ENCODE results near the gene CCDC12.

Gene CCDC12

DNA sequence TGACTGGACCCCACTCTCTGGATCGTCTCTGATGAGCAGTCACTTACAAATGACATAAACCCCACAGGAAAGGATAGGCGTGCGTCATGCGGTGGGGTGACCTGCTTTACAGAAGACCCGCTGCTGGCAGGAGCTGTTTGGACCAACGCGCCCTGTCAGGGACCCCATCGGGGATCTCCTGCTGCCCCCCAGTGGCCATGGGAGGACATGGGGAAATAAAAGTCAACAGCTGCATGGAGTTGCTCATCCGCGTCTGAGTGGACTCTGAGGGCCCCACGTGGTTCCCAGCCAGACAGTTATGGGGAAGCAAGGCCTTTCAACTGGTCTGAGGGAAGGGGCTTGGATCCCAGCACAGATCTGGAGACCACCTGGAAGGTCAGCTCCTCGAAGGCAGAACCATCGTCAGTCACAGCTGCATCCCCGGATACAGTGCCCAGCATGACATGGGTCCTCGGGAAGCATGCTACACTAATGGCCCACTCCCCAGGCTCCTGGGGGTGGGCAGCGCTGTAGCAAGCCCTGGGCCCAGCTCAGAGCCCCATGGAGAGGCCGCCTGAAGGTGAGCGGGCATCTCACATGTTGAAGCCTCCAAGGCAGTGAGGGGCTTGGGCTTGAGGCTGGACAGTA, 66.9 kb downstream of the CCDC12 start:
- Histone ChIP-seq H3K27me3 (ENCODE audit: control insufficient read depth in 1 of 2, insufficient read depth in 2 of 2, low read length in 2 of 2) (peaks cover 0 to 6% of the 10 kb centered on the region in 2 donors), H3K9me3 (ENCODE audit: control insufficient read depth in 2 of 2, low read length in 2 of 2) (no peaks in the 10 kb centered on the region), H3K27ac (ENCODE audit: low read length) (no peak overlapping the region), H3K4me3 (ENCODE audit: low read length in 2 of 2) (peak overlapping the region; percentile 42 to 54), H3K9ac (ENCODE audit: low read length in 2 of 2) (peak overlapping the region in 1 of 2 donors; percentile 42), H3K36me3 (ENCODE audit: control insufficient read depth in 2 of 2, insufficient read depth in 2 of 2, low read length in 2 of 2) (no peaks in the 10 kb centered on the region), H3K4me1 (ENCODE audit: control insufficient read depth, insufficient read depth, low read length) (peaks cover 24% of the 10 kb centered on the region)

DNA sequence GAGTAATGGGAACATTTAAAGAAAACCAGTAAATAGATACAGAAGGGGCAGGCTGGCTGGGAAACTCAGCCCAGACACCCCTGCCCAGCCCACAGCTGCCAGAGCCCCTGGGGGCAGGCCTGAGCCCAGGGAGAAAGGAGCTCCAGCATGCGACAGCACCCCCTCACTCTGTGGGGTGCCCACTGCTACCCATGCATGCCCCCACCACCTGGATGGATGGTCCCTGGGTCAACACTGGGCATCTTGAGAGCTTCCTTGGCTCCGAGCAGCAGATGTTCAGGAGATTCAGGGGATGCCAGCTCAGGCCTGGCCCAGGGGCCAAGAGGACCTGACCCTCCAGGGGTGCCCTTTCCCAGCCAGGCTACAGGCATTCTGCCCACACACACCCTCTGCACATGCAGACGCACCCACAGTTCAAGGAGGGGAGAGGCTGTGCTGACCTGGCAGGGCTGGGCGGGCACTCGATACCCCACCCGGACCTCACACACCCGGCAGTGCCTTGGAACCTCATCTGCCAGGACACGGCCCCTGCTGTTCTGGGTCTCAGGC, 67.5 kb downstream of the CCDC12 start:
- peaks cover 23% of the 10 kb centered on the region for H3K4me1 ChIP-seq (ENCODE audit: control insufficient read depth, insufficient read depth, low read length)
- H3K36me3 ChIP-seq (ENCODE audit: control insufficient read depth in 2 of 2, insufficient read depth in 2 of 2, low read length in 2 of 2) = no peaks in the 10 kb centered on the region
- peaks cover 0 to 7% of the 10 kb centered on the region in 2 donors for H3K27me3 ChIP-seq (ENCODE audit: control insufficient read depth in 1 of 2, insufficient read depth in 2 of 2, low read length in 2 of 2)
- peak overlapping the region in 1 of 2 donors; percentile 29 for H3K9ac ChIP-seq (ENCODE audit: low read length in 2 of 2)
- H3K4me3 ChIP-seq (ENCODE audit: low read length in 2 of 2) = peak overlapping the region; percentile 42 to 54
- no peak overlapping the region for H3K27ac ChIP-seq (ENCODE audit: low read length)
- no peaks in the 10 kb centered on the region for H3K9me3 ChIP-seq (ENCODE audit: control insufficient read depth in 2 of 2, low read length in 2 of 2)

DNA sequence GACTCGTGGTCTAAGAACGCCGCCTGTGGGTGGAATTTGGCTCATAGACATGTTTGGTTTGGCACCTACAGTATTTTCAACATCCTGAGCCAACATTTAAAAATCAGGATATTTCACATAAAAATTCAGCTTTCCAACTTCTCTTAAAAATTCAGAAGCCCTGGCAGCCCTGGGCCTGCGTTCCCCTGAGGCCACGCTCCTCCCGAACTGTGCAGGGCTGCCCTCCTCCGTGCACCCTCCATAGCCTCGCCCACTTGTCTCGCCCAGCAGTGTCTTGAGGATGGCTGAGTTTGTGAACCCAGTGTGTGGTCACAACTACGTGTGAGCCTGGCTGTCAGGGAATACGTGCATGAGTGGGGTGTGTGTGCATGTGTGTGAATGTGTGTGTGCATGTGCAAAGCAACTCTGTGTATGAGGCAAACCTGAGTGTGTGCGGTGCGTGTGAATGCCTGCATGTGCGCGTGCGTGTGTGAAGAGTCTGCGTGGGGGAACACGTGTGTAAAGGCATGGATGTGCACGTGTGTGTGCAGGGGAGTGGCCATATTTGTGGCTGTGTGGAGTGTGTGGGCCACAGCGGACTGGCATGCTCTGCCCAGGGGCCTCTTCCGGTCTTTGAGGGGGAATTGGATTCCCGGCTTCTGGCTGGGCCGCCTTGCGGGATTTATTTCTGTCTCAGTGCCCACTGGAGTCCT, 68.1 kb downstream of the CCDC12 start:
- H3K9me3 ChIP-seq (ENCODE audit: control insufficient read depth in 2 of 2, low read length in 2 of 2) = no peaks in the 10 kb centered on the region
- H3K4me3 ChIP-seq (ENCODE audit: low read length in 2 of 2) = no peak overlapping the region
- H3K9ac ChIP-seq (ENCODE audit: low read length in 2 of 2) = no peak overlapping the region
- H3K27me3 ChIP-seq (ENCODE audit: control insufficient read depth in 1 of 2, insufficient read depth in 2 of 2, low read length in 2 of 2) = peaks cover 0 to 7% of the 10 kb centered on the region in 2 donors
- H3K36me3 ChIP-seq (ENCODE audit: control insufficient read depth in 2 of 2, insufficient read depth in 2 of 2, low read length in 2 of 2) = no peaks in the 10 kb centered on the region
- no peak overlapping the region for H3K27ac ChIP-seq (ENCODE audit: low read length)
- peaks cover 17% of the 10 kb centered on the region for H3K4me1 ChIP-seq (ENCODE audit: control insufficient read depth, insufficient read depth, low read length)

DNA sequence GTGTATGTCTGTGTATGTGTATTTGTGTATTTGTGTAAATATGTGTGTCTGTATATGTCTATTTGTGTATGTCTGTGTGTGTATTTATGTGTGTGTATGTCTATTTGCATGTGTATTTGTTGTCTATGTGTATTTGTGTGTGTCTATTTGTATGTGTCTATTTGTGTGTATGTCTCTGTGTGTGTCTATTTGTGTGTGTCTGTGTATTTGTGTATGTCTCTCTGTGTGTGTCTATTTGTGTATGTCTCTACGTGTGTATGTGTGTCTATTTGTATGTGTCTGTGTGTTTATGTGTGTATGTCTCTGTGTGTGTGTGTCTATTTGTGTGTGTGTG, 68.6 kb downstream of the CCDC12 start:
- no peak overlapping the region for H3K9ac ChIP-seq (ENCODE audit: low read length in 2 of 2)
- H3K9me3 ChIP-seq (ENCODE audit: control insufficient read depth in 2 of 2, low read length in 2 of 2) = no peaks in the 10 kb centered on the region
- H3K27me3 ChIP-seq (ENCODE audit: control insufficient read depth in 1 of 2, insufficient read depth in 2 of 2, low read length in 2 of 2) = peaks cover 0 to 7% of the 10 kb centered on the region in 2 donors
- peaks cover 15% of the 10 kb centered on the region for H3K4me1 ChIP-seq (ENCODE audit: control insufficient read depth, insufficient read depth, low read length)
- H3K27ac ChIP-seq (ENCODE audit: low read length) = no peak overlapping the region
- no peak overlapping the region for H3K4me3 ChIP-seq (ENCODE audit: low read length in 2 of 2)
- no peaks in the 10 kb centered on the region for H3K36me3 ChIP-seq (ENCODE audit: control insufficient read depth in 2 of 2, insufficient read depth in 2 of 2, low read length in 2 of 2)

DNA sequence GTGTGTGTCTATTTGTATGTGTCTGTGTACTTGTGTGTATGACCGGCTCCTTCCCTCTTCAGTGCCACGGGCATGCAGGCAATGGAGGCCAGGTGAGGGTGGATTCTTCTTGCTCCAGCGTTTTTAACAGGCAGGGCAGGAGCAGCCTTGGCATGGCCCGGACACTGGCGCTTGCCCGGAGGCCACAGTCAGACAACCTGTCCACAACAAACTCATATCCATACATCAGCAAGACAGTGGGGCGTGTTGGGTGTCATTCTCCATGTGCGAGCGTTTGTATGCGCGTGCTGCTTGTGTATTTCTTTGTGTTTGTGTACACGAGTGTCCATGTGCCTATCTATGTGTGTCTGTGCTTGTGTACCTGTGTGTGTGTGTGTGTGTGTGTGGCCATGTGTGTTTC, 69.3 kb downstream of the CCDC12 start:
- H3K36me3 ChIP-seq (ENCODE audit: control insufficient read depth in 2 of 2, insufficient read depth in 2 of 2, low read length in 2 of 2) = no peaks in the 10 kb centered on the region
- no peak overlapping the region for H3K4me3 ChIP-seq (ENCODE audit: low read length in 2 of 2)
- H3K27me3 ChIP-seq (ENCODE audit: control insufficient read depth in 1 of 2, insufficient read depth in 2 of 2, low read length in 2 of 2) = peaks cover 0 to 7% of the 10 kb centered on the region in 2 donors
- H3K4me1 ChIP-seq (ENCODE audit: control insufficient read depth, insufficient read depth, low read length) = peaks cover 15% of the 10 kb centered on the region
- no peak overlapping the region for H3K9ac ChIP-seq (ENCODE audit: low read length in 2 of 2)
- no peak overlapping the region for H3K27ac ChIP-seq (ENCODE audit: low read length)
- no peaks in the 10 kb centered on the region for H3K9me3 ChIP-seq (ENCODE audit: control insufficient read depth in 2 of 2, low read length in 2 of 2)

DNA sequence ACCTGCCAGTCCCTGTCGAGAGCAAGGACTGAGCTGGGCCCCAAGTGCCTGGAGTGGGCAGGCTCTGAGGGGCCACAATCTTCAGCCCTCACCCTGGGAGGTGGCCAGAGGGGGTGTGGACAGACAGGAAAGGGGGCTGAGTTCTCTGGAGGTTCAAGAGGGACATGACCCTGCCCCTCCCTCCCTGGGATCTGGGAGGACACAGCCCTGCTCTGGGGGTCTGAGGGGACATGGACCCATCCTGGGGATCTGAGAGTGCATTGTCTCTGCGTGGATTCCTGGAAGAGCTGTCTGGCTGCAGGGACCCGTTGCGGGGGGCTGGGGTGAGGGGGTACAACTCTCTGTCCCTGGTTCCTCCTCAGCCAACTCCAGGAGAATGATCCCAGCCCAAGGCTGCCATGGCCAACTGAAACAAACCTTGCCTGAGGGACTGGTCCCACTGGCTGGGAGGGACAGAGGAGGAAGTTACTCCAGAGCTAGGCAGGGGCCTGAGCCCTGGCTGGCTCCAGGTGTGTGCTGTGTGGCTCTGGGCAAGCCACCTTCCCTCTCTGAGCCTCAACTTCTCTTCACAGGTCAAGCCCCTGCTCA, 70.0 kb downstream of the CCDC12 start:
- Histone ChIP-seq H3K27ac (ENCODE audit: low read length) (no peak overlapping the region), H3K9me3 (ENCODE audit: control insufficient read depth in 2 of 2, low read length in 2 of 2) (no peaks in the 10 kb centered on the region), H3K4me3 (ENCODE audit: low read length in 2 of 2) (no peak overlapping the region), H3K27me3 (ENCODE audit: control insufficient read depth in 1 of 2, insufficient read depth in 2 of 2, low read length in 2 of 2) (peaks cover 0 to 7% of the 10 kb centered on the region in 2 donors), H3K9ac (ENCODE audit: low read length in 2 of 2) (no peak overlapping the region), H3K36me3 (ENCODE audit: control insufficient read depth in 2 of 2, insufficient read depth in 2 of 2, low read length in 2 of 2) (no peaks in the 10 kb centered on the region), H3K4me1 (ENCODE audit: control insufficient read depth, insufficient read depth, low read length) (peaks cover 15% of the 10 kb centered on the region)

DNA sequence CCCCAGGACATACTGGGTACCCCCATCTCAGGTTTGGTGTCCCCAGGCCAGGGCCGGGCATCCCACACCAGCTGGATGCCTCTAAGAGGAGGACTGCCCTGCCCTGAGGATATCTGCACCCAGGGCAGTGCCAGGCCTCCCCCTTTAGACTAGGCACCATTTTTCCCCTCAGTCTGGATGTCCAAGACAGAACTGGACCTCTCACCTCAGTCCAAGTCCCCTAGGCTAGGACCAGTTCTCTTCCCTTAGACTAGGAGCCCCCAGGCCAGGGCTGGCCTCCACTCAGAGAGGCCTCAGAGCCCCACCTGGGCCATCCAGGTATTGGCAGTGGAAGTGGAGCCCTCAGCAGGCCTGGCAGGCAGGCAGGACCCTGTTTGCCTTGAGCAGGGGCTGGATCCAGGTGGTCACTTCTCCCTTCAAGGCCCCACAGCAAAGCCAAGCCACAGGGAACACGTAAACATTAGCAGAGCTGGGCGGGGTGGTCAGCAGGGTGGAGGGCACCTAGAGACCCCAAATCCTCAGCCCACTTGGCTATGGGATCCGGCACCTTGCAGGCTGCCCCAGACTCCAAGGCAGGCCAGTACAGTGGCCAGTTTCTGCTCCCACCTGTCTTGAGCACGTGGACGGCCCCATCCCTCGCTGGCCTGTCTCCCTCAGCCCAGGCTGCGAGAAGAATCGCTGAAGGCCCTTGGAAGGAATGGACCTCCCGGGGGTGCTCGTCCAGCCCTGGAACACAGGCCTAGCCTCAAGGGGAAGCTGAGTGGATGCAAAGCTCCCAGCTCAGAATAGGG, 70.7 kb downstream of the CCDC12 start:
- Histone ChIP-seq H3K9ac (ENCODE audit: low read length in 2 of 2) (no peak overlapping the region), H3K27me3 (ENCODE audit: control insufficient read depth in 1 of 2, insufficient read depth in 2 of 2, low read length in 2 of 2) (peaks cover 0 to 7% of the 10 kb centered on the region in 2 donors), H3K4me1 (ENCODE audit: control insufficient read depth, insufficient read depth, low read length) (peaks cover 15% of the 10 kb centered on the region), H3K27ac (ENCODE audit: low read length) (no peak overlapping the region), H3K36me3 (ENCODE audit: control insufficient read depth in 2 of 2, insufficient read depth in 2 of 2, low read length in 2 of 2) (no peaks in the 10 kb centered on the region), H3K9me3 (ENCODE audit: control insufficient read depth in 2 of 2, low read length in 2 of 2) (no peaks in the 10 kb centered on the region), H3K4me3 (ENCODE audit: low read length in 2 of 2) (no peak overlapping the region)

DNA sequence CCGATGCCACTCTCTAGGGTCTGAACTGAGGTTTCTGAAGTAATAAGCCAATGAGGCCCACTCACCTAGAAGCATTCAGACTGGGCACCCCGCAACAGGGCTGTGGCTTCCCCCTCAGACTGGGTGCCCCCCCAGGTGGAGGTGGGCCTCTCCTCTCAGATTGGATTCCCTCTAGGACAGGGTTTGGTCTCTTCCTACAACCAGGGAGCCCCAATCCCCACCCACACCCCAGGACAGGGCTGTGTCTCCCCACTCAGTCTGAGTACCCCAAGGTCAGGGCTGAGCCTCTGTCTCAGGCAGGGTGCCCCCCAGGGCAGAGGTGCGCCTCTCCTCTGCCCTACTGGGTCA, 71.4 kb downstream of the CCDC12 start:
- Histone ChIP-seq H3K4me1 (ENCODE audit: control insufficient read depth, insufficient read depth, low read length) (peaks cover 15% of the 10 kb centered on the region), H3K9me3 (ENCODE audit: control insufficient read depth in 2 of 2, low read length in 2 of 2) (no peaks in the 10 kb centered on the region), H3K4me3 (ENCODE audit: low read length in 2 of 2) (no peak overlapping the region), H3K9ac (ENCODE audit: low read length in 2 of 2) (no peak overlapping the region), H3K27ac (ENCODE audit: low read length) (no peak overlapping the region), H3K36me3 (ENCODE audit: control insufficient read depth in 2 of 2, insufficient read depth in 2 of 2, low read length in 2 of 2) (no peaks in the 10 kb centered on the region), H3K27me3 (ENCODE audit: control insufficient read depth in 1 of 2, insufficient read depth in 2 of 2, low read length in 2 of 2) (peaks cover 0 to 7% of the 10 kb centered on the region in 2 donors)

DNA sequence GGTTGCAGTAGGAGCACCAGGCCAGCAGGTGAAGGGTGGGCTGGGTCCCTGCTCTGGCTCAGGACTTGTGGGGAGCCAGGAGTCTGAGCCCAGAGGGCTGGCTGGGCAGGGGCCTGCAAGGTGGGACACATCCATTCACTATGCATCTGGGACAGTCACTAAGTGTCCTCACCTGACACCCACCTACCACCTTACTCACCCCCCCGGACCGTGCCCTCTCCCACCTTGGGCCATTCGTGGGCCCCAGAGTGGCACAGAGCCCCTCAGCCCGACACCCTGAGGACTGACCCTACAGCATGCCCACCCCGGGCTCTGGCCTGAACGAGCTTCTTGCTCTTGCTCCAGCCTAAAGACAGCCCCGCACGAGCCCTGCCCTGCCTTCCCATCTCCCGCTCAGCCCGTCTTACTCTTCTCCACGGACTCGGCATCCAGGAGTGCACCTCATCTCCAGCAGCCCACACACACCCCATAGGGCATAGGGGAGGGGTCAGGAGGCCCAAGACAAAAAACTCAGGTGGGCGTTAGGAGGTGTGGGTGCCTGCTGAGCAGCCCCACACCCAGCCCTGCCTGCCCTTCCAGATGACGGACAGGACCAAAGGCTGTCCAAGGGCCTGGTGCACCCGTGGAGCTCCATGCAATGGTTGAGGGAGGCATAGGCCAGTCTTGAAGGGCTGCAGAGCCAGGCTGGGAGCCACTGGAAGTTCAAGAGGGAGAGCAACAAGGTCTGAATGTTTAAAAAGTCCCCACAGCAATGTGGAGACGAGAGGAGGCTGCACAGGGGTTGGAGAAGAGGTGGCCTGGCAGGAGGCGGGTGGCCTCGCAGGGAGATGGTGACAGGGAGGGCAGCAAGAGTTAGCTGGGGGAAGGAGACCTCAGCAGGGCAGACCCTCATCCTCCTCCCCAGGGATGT, 72.0 kb downstream of the CCDC12 start:
- Histone ChIP-seq H3K36me3 (ENCODE audit: control insufficient read depth in 2 of 2, insufficient read depth in 2 of 2, low read length in 2 of 2) (no peaks in the 10 kb centered on the region), H3K9me3 (ENCODE audit: control insufficient read depth in 2 of 2, low read length in 2 of 2) (no peaks in the 10 kb centered on the region), H3K27ac (ENCODE audit: low read length) (no peak overlapping the region), H3K4me3 (ENCODE audit: low read length in 2 of 2) (no peak overlapping the region), H3K9ac (ENCODE audit: low read length in 2 of 2) (no peak overlapping the region), H3K27me3 (ENCODE audit: control insufficient read depth in 1 of 2, insufficient read depth in 2 of 2, low read length in 2 of 2) (peaks cover 2 to 7% of the 10 kb centered on the region in 2 donors), H3K4me1 (ENCODE audit: control insufficient read depth, insufficient read depth, low read length) (peaks cover 12% of the 10 kb centered on the region)
